NK-92 treated with Interleukin-12 subunit alpha and Interleukin-12 subunit beta, amount 100 ng/mL, for 24 hours (cell line): Measurements from ENCODE around the gene DAB2IP.

Experiments
- DNase-seq: peaks from one replicate; lab custom pipeline; 2025; lab: John Stamatoyannopoulos, UW

The DAB2IP gene

GRCh38 chr9:121685146-121685794, 33.8 kb downstream of the DAB2IP start:
- no peak for DNase-seq

- no peak for DNase-seq
Measured at GRCh38 chr9:121685795-121686377, 34.5 kb downstream of the DAB2IP start.

GRCh38 chr9:121686930-121687541, 35.6 kb downstream of the DAB2IP start:
- DNase-seq, result peak; percentile 32

- DNase-seq, result no peak
Measured at GRCh38 chr9:121688146-121688680, 36.8 kb downstream of the DAB2IP start.

GRCh38 chr9:121688681-121689080, 37.2 kb downstream of the DAB2IP start:
- DNase-seq, result no peak

GRCh38 chr9:121689461-121690157, 38.2 kb downstream of the DAB2IP start:
- no peak for DNase-seq

- no peak for DNase-seq
Measured at GRCh38 chr9:121690316-121690715, 38.9 kb downstream of the DAB2IP start.

GRCh38 chr9:121690766-121691165, 39.3 kb downstream of the DAB2IP start:
- no peak for DNase-seq

GRCh38 chr9:121691890-121692289, 40.5 kb downstream of the DAB2IP start:
- no peak for DNase-seq

- DNase-seq, result no peak
Measured at GRCh38 chr9:121692606-121693387, 41.4 kb downstream of the DAB2IP start.

- no peak for DNase-seq
Measured at GRCh38 chr9:121693388-121693670, 41.9 kb downstream of the DAB2IP start.

- DNase-seq, result no peak
Measured at GRCh38 chr9:121694001-121694400, 42.6 kb downstream of the DAB2IP start.

GRCh38 chr9:121694600-121694999, 43.2 kb downstream of the DAB2IP start:
- no peak for DNase-seq

GRCh38 chr9:121696930-121697329, 45.5 kb downstream of the DAB2IP start:
- DNase-seq, result no peak

- DNase-seq, result peak; percentile 65
Measured at GRCh38 chr9:121698627-121699570, 47.5 kb downstream of the DAB2IP start.

GRCh38 chr9:121699571-121700164, 48.2 kb downstream of the DAB2IP start:
- no peak for DNase-seq

GRCh38 chr9:121700165-121700831, 48.9 kb downstream of the DAB2IP start:
- no peak for DNase-seq

- DNase-seq, result no peak
Measured at GRCh38 chr9:121700832-121701419, 49.5 kb downstream of the DAB2IP start.

- no peak for DNase-seq
Measured at GRCh38 chr9:121701736-121702261, 50.4 kb downstream of the DAB2IP start.
